Measurements from ENCODE around the gene GALNT6.

The GALNT6 gene

DNA sequence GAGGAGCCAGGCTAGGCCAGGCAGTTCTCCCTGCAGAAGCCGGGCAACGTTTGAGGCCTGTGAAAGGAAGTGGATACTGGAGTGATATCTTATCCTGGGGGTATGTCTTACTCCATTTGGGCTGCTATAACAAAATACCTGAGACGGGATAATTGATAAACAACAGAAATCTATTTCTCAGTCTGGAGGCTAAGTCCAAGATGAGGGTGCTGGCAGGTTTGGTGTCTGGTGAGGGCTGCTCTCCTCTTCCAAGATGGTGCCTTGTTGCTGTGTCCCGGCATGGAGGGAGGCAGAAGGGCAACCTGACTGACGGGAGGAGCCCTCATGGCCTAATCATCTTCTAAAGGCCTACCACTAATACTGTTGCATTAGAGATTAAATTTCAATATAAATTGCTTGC is 15.7 kb upstream of the GALNT6 start:
- H3K27ac ChIP-seq (ENCODE audit: low read depth, low read length, poor library complexity, severe bottlenecking): no peak overlapping the region
- no peaks in the 10 kb centered on the region for H3K4me1 ChIP-seq (ENCODE audit: insufficient read depth, low read length, severe bottlenecking)
- H4K20me1 ChIP-seq (ENCODE audit: insufficient read depth, low read length): no peaks in the 10 kb centered on the region
- no peaks in the 10 kb centered on the region for H3K9me2 ChIP-seq (ENCODE audit: low read depth, low read length)
- no peak overlapping the region for H3K4me2 ChIP-seq (ENCODE audit: low read length)
- no peaks in the 10 kb centered on the region for H3F3A ChIP-seq (ENCODE audit: insufficient read depth, low read length)
- TF ChIP-seq, protein P1, sequence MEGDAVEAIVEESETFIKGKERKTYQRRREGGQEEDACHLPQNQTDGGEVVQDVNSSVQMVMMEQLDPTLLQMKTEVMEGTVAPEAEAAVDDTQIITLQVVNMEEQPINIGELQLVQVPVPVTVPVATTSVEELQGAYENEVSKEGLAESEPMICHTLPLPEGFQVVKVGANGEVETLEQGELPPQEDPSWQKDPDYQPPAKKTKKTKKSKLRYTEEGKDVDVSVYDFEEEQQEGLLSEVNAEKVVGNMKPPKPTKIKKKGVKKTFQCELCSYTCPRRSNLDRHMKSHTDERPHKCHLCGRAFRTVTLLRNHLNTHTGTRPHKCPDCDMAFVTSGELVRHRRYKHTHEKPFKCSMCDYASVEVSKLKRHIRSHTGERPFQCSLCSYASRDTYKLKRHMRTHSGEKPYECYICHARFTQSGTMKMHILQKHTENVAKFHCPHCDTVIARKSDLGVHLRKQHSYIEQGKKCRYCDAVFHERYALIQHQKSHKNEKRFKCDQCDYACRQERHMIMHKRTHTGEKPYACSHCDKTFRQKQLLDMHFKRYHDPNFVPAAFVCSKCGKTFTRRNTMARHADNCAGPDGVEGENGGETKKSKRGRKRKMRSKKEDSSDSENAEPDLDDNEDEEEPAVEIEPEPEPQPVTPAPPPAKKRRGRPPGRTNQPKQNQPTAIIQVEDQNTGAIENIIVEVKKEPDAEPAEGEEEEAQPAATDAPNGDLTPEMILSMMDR (IDR thresholded peaks at IDR 0.05; ENCODE audit: low read length): no peak
- no peak for TF ChIP-seq EZH2 (IDR thresholded peaks at IDR 0.05; ENCODE audit: borderline replicate concordance, low read length)
- no peak overlapping the region for H3K9ac ChIP-seq (ENCODE audit: low read length)
- no peak overlapping the region for H3K4me3 ChIP-seq (ENCODE audit: low read depth, low read length, poor library complexity, severe bottlenecking)
- H2AFZ ChIP-seq (ENCODE audit: low read length): no peak overlapping the region
- H3K9me3 ChIP-seq (ENCODE audit: low read length): no peaks in the 10 kb centered on the region
- H3K36me3 ChIP-seq (ENCODE audit: insufficient read depth, low read length): no peaks in the 10 kb centered on the region
- H3K79me2 ChIP-seq (ENCODE audit: insufficient read depth, low read length): no peaks in the 10 kb centered on the region
- H3K27me3 ChIP-seq (ENCODE audit: insufficient read depth, low read length): no peaks in the 10 kb centered on the region

DNA sequence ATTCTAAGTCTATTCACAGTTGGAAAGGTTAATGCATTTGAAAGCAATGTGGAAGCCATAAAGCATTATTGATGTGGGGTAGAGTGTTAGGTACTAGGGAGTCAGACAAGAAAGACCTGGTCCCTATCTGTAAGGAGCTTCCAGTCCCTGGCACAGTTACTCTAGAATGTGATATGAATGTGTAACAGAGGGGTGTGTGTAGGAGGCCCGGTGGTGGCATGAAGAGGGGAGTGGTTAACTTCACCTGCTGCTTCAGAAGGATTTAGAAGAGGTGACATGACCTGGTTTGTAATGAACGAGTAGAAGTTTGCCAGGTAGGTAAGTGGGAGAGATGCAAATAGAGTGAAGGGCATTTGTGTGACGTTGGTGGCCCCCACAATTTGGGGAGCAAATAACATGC is 15.1 kb upstream of the GALNT6 start:
- Histone ChIP-seq H4K20me1 (ENCODE audit: insufficient read depth, low read length) (no peaks in the 10 kb centered on the region), H3K9ac (ENCODE audit: low read length) (no peak overlapping the region), H3K4me2 (ENCODE audit: low read length) (no peak overlapping the region), H3K27me3 (ENCODE audit: insufficient read depth, low read length) (no peaks in the 10 kb centered on the region), H2AFZ (ENCODE audit: low read length) (no peak overlapping the region), H3K9me3 (ENCODE audit: low read length) (no peaks in the 10 kb centered on the region), H3F3A (ENCODE audit: insufficient read depth, low read length) (no peaks in the 10 kb centered on the region), H3K4me1 (ENCODE audit: insufficient read depth, low read length, severe bottlenecking) (no peaks in the 10 kb centered on the region), H3K36me3 (ENCODE audit: insufficient read depth, low read length) (no peaks in the 10 kb centered on the region), H3K4me3 (ENCODE audit: low read depth, low read length, poor library complexity, severe bottlenecking) (no peak overlapping the region), H3K79me2 (ENCODE audit: insufficient read depth, low read length) (no peaks in the 10 kb centered on the region), H3K9me2 (ENCODE audit: low read depth, low read length) (no peaks in the 10 kb centered on the region), H3K27ac (ENCODE audit: low read depth, low read length, poor library complexity, severe bottlenecking) (no peak overlapping the region)
- TF ChIP-seq, protein P1 (IDR thresholded peaks at IDR 0.05; ENCODE audit: low read length): no peak
- TF ChIP-seq EZH2 (IDR thresholded peaks at IDR 0.05; ENCODE audit: borderline replicate concordance, low read length): no peak

DNA sequence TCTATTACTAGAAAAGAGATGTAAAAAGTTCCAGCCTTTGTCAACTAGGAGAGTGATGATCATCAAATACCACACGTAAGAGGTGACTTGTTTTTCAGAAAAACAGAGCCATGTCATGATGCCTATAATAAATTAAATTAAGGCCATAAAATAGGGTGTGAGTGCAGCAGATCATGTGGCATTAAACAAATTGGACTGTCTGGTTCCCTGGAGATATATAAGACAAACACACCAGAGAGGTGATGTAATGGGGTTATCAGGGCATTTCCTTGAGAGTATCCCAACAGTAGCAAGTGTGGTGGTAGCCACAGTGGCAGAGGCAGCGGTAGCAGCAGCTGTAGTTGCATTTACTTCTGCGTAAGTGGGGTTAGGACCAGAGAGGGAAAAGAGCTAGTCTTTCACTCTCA is 14.6 kb upstream of the GALNT6 start:
- Histone ChIP-seq H2AFZ (ENCODE audit: low read length) (no peak overlapping the region), H3K4me2 (ENCODE audit: low read length) (no peak overlapping the region), H4K20me1 (ENCODE audit: insufficient read depth, low read length) (no peaks in the 10 kb centered on the region)

More for the DNA sequence above, 14.6 kb upstream of the GALNT6 start:
- H3K36me3 ChIP-seq (ENCODE audit: insufficient read depth, low read length): no peaks in the 10 kb centered on the region
- H3F3A ChIP-seq (ENCODE audit: insufficient read depth, low read length): no peaks in the 10 kb centered on the region
- no peaks in the 10 kb centered on the region for H3K9me3 ChIP-seq (ENCODE audit: low read length)
- no peak overlapping the region for H3K9ac ChIP-seq (ENCODE audit: low read length)
- no peak overlapping the region for H3K27ac ChIP-seq (ENCODE audit: low read depth, low read length, poor library complexity, severe bottlenecking)
- H3K9me2 ChIP-seq (ENCODE audit: low read depth, low read length): no peaks in the 10 kb centered on the region
- no peaks in the 10 kb centered on the region for H3K79me2 ChIP-seq (ENCODE audit: insufficient read depth, low read length)
- no peaks in the 10 kb centered on the region for H3K4me1 ChIP-seq (ENCODE audit: insufficient read depth, low read length, severe bottlenecking)
- no peaks in the 10 kb centered on the region for H3K27me3 ChIP-seq (ENCODE audit: insufficient read depth, low read length)
- no peak for TF ChIP-seq EZH2 (IDR thresholded peaks at IDR 0.05; ENCODE audit: borderline replicate concordance, low read length)
- TF ChIP-seq, protein P1 (IDR thresholded peaks at IDR 0.05; ENCODE audit: low read length): no peak
- no peak overlapping the region for H3K4me3 ChIP-seq (ENCODE audit: low read depth, low read length, poor library complexity, severe bottlenecking)

Data from OCI-LY1 (cell line).